Natural killer cell (primary cell): ENCODE results near the gene GYS1. TPM values are rescaled to one million over a fixed set of nuclear protein-coding genes. Genes with fewer than 3 reads are reported as not detected.

Experiments
- ATAC-seq, 3 donors: fragments of 150-1000 bp in 2 of 3; fragments of 200-7000 bp in 1 of 3; cut with Tn5 transposase; 1 replicate in 1 of 3; 2 replicates in 2 of 3; pipeline ENCODE4 v1.10.0; 2021; ENCODE audit warnings: mild to moderate bottlenecking in 2 of 3, moderate library complexity in 2 of 3
- DNase-seq, 2 donors: peaks; one replicate each; pipeline versions ENCODE4 v3.0.0 to v3.0.0-alpha.2; 2013 to 2021; ENCODE audit warnings: mixed read lengths in 1 of 2
- H3K27ac ChIP-seq: one replicate; pipeline ENCODE4 v1.5.1; 2013; ENCODE audit warnings: mild to moderate bottlenecking, low read length
- H3K27me3 ChIP-seq: one replicate; pipeline ENCODE4 v1.6.1; 2013; ENCODE audit warnings: low read length; ENCODE audit not compliant: control insufficient read depth, insufficient read depth
- H3K36me3 ChIP-seq: one replicate; pipeline ENCODE4 v1.6.1; 2013; ENCODE audit warnings: low read length; ENCODE audit not compliant: control insufficient read depth, insufficient read depth
- H3K4me1 ChIP-seq: one replicate; pipeline ENCODE4 v1.6.1; 2013; ENCODE audit warnings: low read length; ENCODE audit not compliant: control insufficient read depth, insufficient read depth
- H3K4me3 ChIP-seq: one replicate; pipeline ENCODE4 v1.5.1; 2013; ENCODE audit warnings: low read length
- H3K9me3 ChIP-seq: one replicate; pipeline ENCODE4 v1.6.1; 2013; ENCODE audit warnings: low read length; ENCODE audit not compliant: control insufficient read depth, insufficient read depth
- H3K27ac Mint-ChIP-seq, 2 donors: one replicate each; pipeline ENCODE4 v1.8.0; 2022; ENCODE audit warnings: mild to moderate bottlenecking in 2 of 2, mixed read lengths in 2 of 2, moderate library complexity in 1 of 2
- H3K27me3 Mint-ChIP-seq, 2 donors: one replicate each; pipeline ENCODE4 v1.8.0; 2022; ENCODE audit warnings: low read depth in 2 of 2, mixed read lengths in 2 of 2
- H3K36me3 Mint-ChIP-seq: one replicate; pipeline ENCODE4 v1.8.0; 2022; ENCODE audit warnings: mixed read lengths
- H3K4me1 Mint-ChIP-seq, 2 donors: one replicate each; pipeline ENCODE4 v1.8.0; 2022; ENCODE audit warnings: mixed read lengths in 2 of 2
- H3K4me3 Mint-ChIP-seq: one replicate; pipeline ENCODE4 v1.8.0; 2022; ENCODE audit warnings: mild to moderate bottlenecking, moderate library complexity, mixed read lengths
- H3K9me3 Mint-ChIP-seq, 2 donors: one replicate each; pipeline ENCODE4 v1.8.0; 2022; ENCODE audit warnings: mixed read lengths in 2 of 2
- CTCF ChIP-seq: fragments of 200-600 bp; IDR thresholded peaks from one replicate; pipeline ENCODE4 v1.8.0; 2022; ENCODE audit warnings: antibody characterized with exemption
- WGBS: methylation state at CpG from one replicate; pipeline ENCODE4 v1.1.7; 2013; ENCODE audit warnings: missing lambda C conversion rate; ENCODE audit not compliant: insufficient coverage; 5-methylcytosine and 5-hydroxymethylcytosine counted together
- intact Hi-C: fragments of 100-400 bp; cut with micrococcal nuclease; formaldehyde crosslinking; loops from one replicate; pipeline ENCODE4 v1.14.2; 2022
- total RNA-seq, 4 donors: library from RNA; stranded (reverse); fragments of 120-200 nt in 1 of 4; gene quantifications; one replicate each; pipeline versions ENCODE4 v1.2.3 to v1.2.4, GENCODE V29; 2013 to 2022

The GYS1 gene
- total RNA-seq, 3 donors from 2014 or later (not counting 1 experiment from before 2014, with no cell fraction given) = 31.6 to 34.5 (median 34.4) TPM

DNA sequence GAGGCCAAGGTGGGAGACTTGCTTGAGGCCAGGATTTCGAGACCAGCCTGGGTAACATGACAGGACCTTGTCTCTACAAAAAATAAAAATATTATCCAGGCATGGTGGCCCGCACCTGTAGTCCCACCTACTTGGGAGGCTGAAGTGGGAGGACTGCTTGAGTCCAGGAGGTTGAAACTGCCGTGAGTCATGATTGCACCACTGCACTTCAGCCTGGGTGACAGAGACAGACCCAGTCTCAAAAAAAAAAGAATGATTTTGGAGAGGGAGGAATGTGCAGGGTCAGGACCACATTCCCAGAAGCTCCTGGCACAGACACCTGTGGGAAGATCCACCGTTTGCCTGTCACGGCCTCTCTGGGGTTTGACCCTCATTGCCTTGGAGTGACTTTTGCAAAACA lies 47.7 kb downstream of the GYS1 start:
- Histone ChIP-seq H3K9me3 (no peaks in the 10 kb centered on the region), H3K27me3 (no peaks in the 10 kb centered on the region), H3K4me1 (no peaks in the 10 kb centered on the region), H3K36me3 (no peaks in the 10 kb centered on the region), H3K4me3 (no peak overlapping the region), H3K27ac (no peak overlapping the region)
- WGBS = 94% methylated on average over 5 of the region's 5 CpGs
- H3K4me3 Mint-ChIP-seq = no peak overlapping the region
- no peak overlapping the region for H3K27ac Mint-ChIP-seq
- no peak for ATAC-seq
- no peaks in the 10 kb centered on the region for H3K27me3 Mint-ChIP-seq
- DNase-seq = no peak
- intact Hi-C loops = no loop called here
- no peak for TF ChIP-seq CTCF
- H3K9me3 Mint-ChIP-seq = no peaks in the 10 kb centered on the region
- no peaks in the 10 kb centered on the region for H3K4me1 Mint-ChIP-seq
- H3K36me3 Mint-ChIP-seq = no peaks in the 10 kb centered on the region

GRCh38 chr19:48943081-48943480 lies 50.0 kb downstream of the GYS1 start:
- DNase-seq (no peak), ATAC-seq (no peak)
- H3K36me3 ChIP-seq = no peaks in the 10 kb centered on the region
- H3K27me3 Mint-ChIP-seq = no peaks in the 10 kb centered on the region
- 89% methylated on average over 6 of the region's 6 CpGs for WGBS
- intact Hi-C loops = no loop called here
- H3K4me1 ChIP-seq = no peaks in the 10 kb centered on the region
- no peak for TF ChIP-seq CTCF
- H3K9me3 ChIP-seq = no peaks in the 10 kb centered on the region
- no peak overlapping the region for H3K4me3 Mint-ChIP-seq
- H3K4me3 ChIP-seq = no peak overlapping the region
- H3K9me3 Mint-ChIP-seq = no peaks in the 10 kb centered on the region
- no peaks in the 10 kb centered on the region for H3K4me1 Mint-ChIP-seq
- H3K27me3 ChIP-seq = no peaks in the 10 kb centered on the region
- H3K27ac ChIP-seq = no peak overlapping the region
- no peaks in the 10 kb centered on the region for H3K36me3 Mint-ChIP-seq
- no peak overlapping the region for H3K27ac Mint-ChIP-seq

DNA sequence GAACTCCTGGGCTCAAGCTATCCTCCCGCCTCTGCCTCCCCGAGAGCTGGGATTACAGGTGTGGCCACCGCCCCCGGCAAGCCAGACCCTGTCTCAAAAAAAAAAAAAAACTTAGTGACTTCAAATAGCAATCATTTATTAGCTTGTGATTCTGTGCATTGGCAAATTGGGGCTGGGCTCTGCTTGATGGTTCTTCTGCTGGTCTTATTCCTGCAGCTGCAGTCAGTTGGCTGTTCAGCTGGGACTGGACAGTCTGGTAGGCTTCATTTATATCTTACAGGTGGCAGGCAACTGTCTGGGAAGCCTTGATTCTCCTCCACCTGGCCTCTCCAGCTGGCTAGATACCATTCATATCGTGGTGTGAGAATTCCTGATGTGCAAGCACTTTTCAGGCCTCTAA lies 52.2 kb downstream of the GYS1 start:
- no peak for ATAC-seq
- Mint-ChIP-seq H3K27me3 (peaks cover 0 to 3% of the 10 kb centered on the region in 2 donors), H3K36me3 (no peaks in the 10 kb centered on the region), H3K27ac (no peak overlapping the region), H3K4me3 (no peak overlapping the region), H3K4me1 (no peaks in the 10 kb centered on the region), H3K9me3 (no peaks in the 10 kb centered on the region)
- Histone ChIP-seq H3K4me1 (no peaks in the 10 kb centered on the region), H3K27me3 (no peaks in the 10 kb centered on the region), H3K36me3 (no peaks in the 10 kb centered on the region), H3K9me3 (no peaks in the 10 kb centered on the region), H3K4me3 (no peak overlapping the region), H3K27ac (no peak overlapping the region)
- 100% methylated on average over 5 of the region's 5 CpGs for WGBS
- no peak for DNase-seq
- TF ChIP-seq CTCF = no peak
- intact Hi-C loops = no loop called here

GRCh38 chr19:48938256-48938655 lies 54.9 kb downstream of the GYS1 start:
- Mint-ChIP-seq H3K27ac (no peak overlapping the region), H3K4me3 (no peak overlapping the region), H3K36me3 (no peaks in the 10 kb centered on the region), H3K4me1 (peaks cover 8% of the 10 kb centered on the region in 2 donors), H3K27me3 (peaks cover 0 to 6% of the 10 kb centered on the region in 2 donors), H3K9me3 (no peaks in the 10 kb centered on the region)
- 95% methylated on average over 5 of the region's 7 CpGs for WGBS
- Histone ChIP-seq H3K9me3 (no peaks in the 10 kb centered on the region), H3K4me3 (no peak overlapping the region), H3K36me3 (no peaks in the 10 kb centered on the region), H3K27me3 (no peaks in the 10 kb centered on the region), H3K27ac (no peak overlapping the region), H3K4me1 (peaks cover 5% of the 10 kb centered on the region)
- intact Hi-C loops = no loop called here
- no peak for ATAC-seq
- DNase-seq = no peak
- no peak for TF ChIP-seq CTCF
